ENCODE data around the gene HSD17B4. TPM values are rescaled to one million over a fixed set of nuclear protein-coding genes. Genes with fewer than 3 reads are reported as not detected.

The HSD17B4 gene
- total RNA-seq, 1 experiment from 2014 or later, result 269 TPM

DNA sequence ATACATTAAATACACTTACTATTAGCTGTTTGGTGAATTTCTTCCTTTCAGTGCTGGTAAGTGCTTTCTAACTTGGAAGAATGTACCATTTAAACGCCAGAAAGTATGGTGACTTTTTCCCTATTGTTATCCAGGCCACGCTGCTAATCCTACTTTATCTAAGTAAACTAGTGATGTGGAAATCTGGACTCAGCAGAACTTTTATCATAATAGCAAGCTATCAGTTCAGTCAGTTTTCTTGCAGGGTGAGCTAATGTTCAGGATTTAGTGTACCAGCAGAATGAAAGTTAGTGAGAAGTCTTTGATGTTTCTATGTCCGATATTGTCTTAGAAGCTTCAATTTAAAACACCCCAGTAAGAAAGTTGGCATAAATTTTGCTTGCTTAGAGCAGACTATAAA lies 72.2 kb downstream of the HSD17B4 start:
- H2BK12ac ChIP-seq (ENCODE audit: insufficient read length, low read depth, low read length), result no peak overlapping the region
- no peak overlapping the region for H3K9ac ChIP-seq (ENCODE audit: extremely low read depth, insufficient read length, low read length)
- H2BK5ac ChIP-seq (ENCODE audit: insufficient read length, low read length), result no peak overlapping the region
- H2BK120ac ChIP-seq (ENCODE audit: low read depth, low read length, poor library complexity, severe bottlenecking), result no peak overlapping the region
- H3K79me1 ChIP-seq (ENCODE audit: insufficient read depth, low read depth, low read length, poor library complexity, severe bottlenecking), result no peaks in the 10 kb centered on the region
- no peaks in the 10 kb centered on the region for H3K9me3 ChIP-seq (ENCODE audit: control insufficient read depth, low read depth, low read length)
- H3K4me1 ChIP-seq (ENCODE audit: insufficient read depth, low read length), result no peaks in the 10 kb centered on the region
- no peak overlapping the region for H2BK15ac ChIP-seq (ENCODE audit: low read depth, low read length)
- H3K18ac ChIP-seq (ENCODE audit: insufficient read length, low read depth, low read length), result no peak overlapping the region
- H3K27me3 ChIP-seq (ENCODE audit: insufficient read depth, low read length), result no peaks in the 10 kb centered on the region
- no peak overlapping the region for H4K8ac ChIP-seq (replicated peaks; ENCODE audit: insufficient read length, low read depth, low read length)
- H3K56ac ChIP-seq (ENCODE audit: insufficient read length, low read depth, low read length), result no peak overlapping the region
- no peak overlapping the region for H2AK5ac ChIP-seq (ENCODE audit: insufficient read length, low read length)
- no peaks in the 10 kb centered on the region for H3K79me2 ChIP-seq (ENCODE audit: insufficient read depth, low read length)
- no peak overlapping the region for H3K4me3 Mint-ChIP-seq
- H3K27ac ChIP-seq (ENCODE audit: insufficient read length, low read depth, low read length), result no peak overlapping the region
- H3K23me2 ChIP-seq (ENCODE audit: insufficient read length, low read depth, low read length, poor library complexity, severe bottlenecking), result no peaks in the 10 kb centered on the region
- H3K9me3 Mint-ChIP-seq, result peaks cover 0 to 2% of the 10 kb centered on the region in 2 experiments; a peak in 1 of 5 replicates
- WGBS (ENCODE audit: extremely low coverage, insufficient read length, low lambda C conversion rate), result no CpG with 5 or more reads among the region's 3 CpGs
- peaks cover 8% of the 10 kb centered on the region in 2 experiments for H3K4me1 Mint-ChIP-seq
- no peaks in the 10 kb centered on the region for H4K20me1 ChIP-seq (ENCODE audit: control insufficient read depth, insufficient read depth, insufficient read length)
- no peak overlapping the region for H4K5ac ChIP-seq (ENCODE audit: insufficient read length, low read depth, low read length)
- H3K4ac ChIP-seq (ENCODE audit: low read depth, low read length), result no peak overlapping the region
- no peak overlapping the region for H4K91ac ChIP-seq (ENCODE audit: insufficient read length, low read depth, low read length)
- H3K14ac ChIP-seq (ENCODE audit: insufficient read depth, low read length), result no peak overlapping the region
- no peak overlapping the region for H3K27ac Mint-ChIP-seq
- TF ChIP-seq, protein P1, sequence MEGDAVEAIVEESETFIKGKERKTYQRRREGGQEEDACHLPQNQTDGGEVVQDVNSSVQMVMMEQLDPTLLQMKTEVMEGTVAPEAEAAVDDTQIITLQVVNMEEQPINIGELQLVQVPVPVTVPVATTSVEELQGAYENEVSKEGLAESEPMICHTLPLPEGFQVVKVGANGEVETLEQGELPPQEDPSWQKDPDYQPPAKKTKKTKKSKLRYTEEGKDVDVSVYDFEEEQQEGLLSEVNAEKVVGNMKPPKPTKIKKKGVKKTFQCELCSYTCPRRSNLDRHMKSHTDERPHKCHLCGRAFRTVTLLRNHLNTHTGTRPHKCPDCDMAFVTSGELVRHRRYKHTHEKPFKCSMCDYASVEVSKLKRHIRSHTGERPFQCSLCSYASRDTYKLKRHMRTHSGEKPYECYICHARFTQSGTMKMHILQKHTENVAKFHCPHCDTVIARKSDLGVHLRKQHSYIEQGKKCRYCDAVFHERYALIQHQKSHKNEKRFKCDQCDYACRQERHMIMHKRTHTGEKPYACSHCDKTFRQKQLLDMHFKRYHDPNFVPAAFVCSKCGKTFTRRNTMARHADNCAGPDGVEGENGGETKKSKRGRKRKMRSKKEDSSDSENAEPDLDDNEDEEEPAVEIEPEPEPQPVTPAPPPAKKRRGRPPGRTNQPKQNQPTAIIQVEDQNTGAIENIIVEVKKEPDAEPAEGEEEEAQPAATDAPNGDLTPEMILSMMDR (conservative IDR thresholded peaks at IDR 0.05), result no peak
- no peak overlapping the region for H3K23ac ChIP-seq (ENCODE audit: insufficient read length, low read depth, low read length)
- no peak overlapping the region for H3K4me2 ChIP-seq (ENCODE audit: insufficient read depth, insufficient read length, low read length)
- H2BK20ac ChIP-seq (ENCODE audit: low read depth, low read length, poor library complexity, severe bottlenecking), result no peak overlapping the region
- H3K27me3 Mint-ChIP-seq (ENCODE audit: low read depth), result no peaks in the 10 kb centered on the region
- H3T11ph ChIP-seq (ENCODE audit: low read length), result no peak overlapping the region
- no peak overlapping the region for H2AFZ ChIP-seq (ENCODE audit: low read length)
- peaks cover 14 to 41% (median 25%) of the 10 kb centered on the region in 3 experiments for H3K36me3 Mint-ChIP-seq (ENCODE audit: insufficient read depth in 1 of 3, low read depth in 3 of 3)
- DNase-seq, result no peak

Measured in H9 (cell line).